ENCODE results near the gene TAS2R39. TPM values are rescaled to one million over a fixed set of nuclear protein-coding genes. Genes with fewer than 3 reads are reported as not detected.
"Not testable (repeated sequence)": the region's sequence is repeated elsewhere in the genome, so short reads cannot be mapped to it uniquely, and the experiment has no call there.

TAS2R39 gene
- total RNA-seq, result not detected in 2 replicates

DNA sequence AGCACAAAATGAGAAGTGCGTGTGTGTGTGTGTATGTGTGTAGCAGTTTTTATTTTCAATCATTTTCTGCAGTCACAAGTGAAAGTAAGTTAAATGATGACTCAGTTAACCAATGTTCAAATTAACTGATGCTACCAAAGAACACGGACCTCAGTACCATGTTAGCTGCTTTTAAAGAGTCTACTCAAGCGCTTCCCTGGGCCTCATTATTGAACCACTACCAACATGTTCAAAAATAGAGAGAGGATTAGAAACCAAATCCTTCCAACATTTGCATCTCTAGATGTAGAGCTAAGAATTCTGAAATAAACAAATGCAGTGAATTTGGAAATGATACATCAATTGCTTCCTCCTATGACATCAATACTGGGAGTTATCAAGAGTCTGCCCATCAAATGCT is at the start of gene TAS2R39:
TAS2R39 (plus strand) TSS at position 396 of the 400 bp plus-strand sequence; CDS start at position 396, 0 bp downstream.
- no peaks in the 10 kb centered on the region for H3K36me3 ChIP-seq (ENCODE audit: control insufficient read depth, insufficient read depth, low read length)
- TF ChIP-seq, protein P1, sequence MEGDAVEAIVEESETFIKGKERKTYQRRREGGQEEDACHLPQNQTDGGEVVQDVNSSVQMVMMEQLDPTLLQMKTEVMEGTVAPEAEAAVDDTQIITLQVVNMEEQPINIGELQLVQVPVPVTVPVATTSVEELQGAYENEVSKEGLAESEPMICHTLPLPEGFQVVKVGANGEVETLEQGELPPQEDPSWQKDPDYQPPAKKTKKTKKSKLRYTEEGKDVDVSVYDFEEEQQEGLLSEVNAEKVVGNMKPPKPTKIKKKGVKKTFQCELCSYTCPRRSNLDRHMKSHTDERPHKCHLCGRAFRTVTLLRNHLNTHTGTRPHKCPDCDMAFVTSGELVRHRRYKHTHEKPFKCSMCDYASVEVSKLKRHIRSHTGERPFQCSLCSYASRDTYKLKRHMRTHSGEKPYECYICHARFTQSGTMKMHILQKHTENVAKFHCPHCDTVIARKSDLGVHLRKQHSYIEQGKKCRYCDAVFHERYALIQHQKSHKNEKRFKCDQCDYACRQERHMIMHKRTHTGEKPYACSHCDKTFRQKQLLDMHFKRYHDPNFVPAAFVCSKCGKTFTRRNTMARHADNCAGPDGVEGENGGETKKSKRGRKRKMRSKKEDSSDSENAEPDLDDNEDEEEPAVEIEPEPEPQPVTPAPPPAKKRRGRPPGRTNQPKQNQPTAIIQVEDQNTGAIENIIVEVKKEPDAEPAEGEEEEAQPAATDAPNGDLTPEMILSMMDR (IDR thresholded peaks at IDR 0.05; ENCODE audit: insufficient read depth, low read length, severe bottlenecking), result no peak
- DNase-seq (ENCODE audit: low read depth) (no peak), FAIRE-seq (no peak)
- no peaks in the 10 kb centered on the region for H3K27me3 ChIP-seq (ENCODE audit: control insufficient read depth, insufficient read depth, low read length)
- no peak within 1 kb of the TSS for H3K4me3 ChIP-seq (ENCODE audit: low read depth, low read length)

DNA sequence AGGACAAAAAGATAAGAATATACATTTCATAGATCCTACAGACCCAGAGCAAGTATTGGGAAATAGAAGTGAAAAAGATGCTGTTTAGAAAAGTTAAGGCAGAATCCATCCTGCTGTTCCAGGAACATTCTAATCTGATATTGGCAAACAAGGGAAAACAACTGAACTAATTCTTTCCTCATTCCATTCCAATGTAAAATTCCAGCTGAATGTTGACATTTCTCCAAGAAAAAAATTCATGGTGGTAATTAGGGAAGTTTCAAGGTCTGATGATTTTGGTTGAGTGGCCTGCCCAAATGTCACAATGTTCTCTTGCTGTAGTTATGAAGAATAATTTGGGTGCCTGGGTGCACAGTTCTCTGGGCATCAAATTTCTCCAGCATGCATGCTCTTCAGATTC is 36.1 kb upstream of the TAS2R39 start:
- TF ChIP-seq, protein P1 (IDR thresholded peaks at IDR 0.05; ENCODE audit: insufficient read depth, low read length, severe bottlenecking), result no peak
- no peaks in the 10 kb centered on the region for H3K36me3 ChIP-seq (ENCODE audit: control insufficient read depth, insufficient read depth, low read length)
- no peak for DNase-seq (ENCODE audit: low read depth)
- no peak for FAIRE-seq
- H3K4me3 ChIP-seq (ENCODE audit: low read depth, low read length), result no peak overlapping the region
- no peaks in the 10 kb centered on the region for H3K27me3 ChIP-seq (ENCODE audit: control insufficient read depth, insufficient read depth, low read length)

GRCh38 chr7:143148050-143148449 is 35.2 kb upstream of the TAS2R39 start:
- no peaks in the 10 kb centered on the region for H3K36me3 ChIP-seq (ENCODE audit: control insufficient read depth, insufficient read depth, low read length)
- H3K27me3 ChIP-seq (ENCODE audit: control insufficient read depth, insufficient read depth, low read length), result no peaks in the 10 kb centered on the region
- TF ChIP-seq, protein P1 (IDR thresholded peaks at IDR 0.05; ENCODE audit: insufficient read depth, low read length, severe bottlenecking), result no peak
- FAIRE-seq (no peak), DNase-seq (ENCODE audit: low read depth) (no peak)
- H3K4me3 ChIP-seq (ENCODE audit: low read depth, low read length), result no peak overlapping the region

DNA sequence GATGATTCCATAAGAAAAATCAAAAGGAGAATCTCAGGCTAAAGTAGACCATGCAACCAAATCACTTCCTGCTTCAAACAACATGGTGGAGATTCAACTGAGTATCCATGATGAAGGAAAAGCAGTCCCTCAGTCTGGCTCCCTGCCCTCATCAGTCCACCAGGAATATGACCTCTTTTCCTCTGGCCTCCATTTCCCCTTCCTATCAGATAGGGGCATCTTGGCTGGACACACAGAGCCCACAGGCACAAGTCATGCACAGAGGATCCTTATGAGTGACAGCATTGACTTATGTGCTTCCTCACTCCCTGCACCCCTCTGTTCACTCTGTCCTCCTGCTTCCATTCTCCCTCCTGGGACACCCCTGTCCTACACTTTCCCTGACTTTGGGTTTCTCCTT is 34.6 kb upstream of the TAS2R39 start:
- FAIRE-seq, result no peak
- Histone ChIP-seq H3K27me3 (ENCODE audit: control insufficient read depth, insufficient read depth, low read length) (no peaks in the 10 kb centered on the region), H3K36me3 (ENCODE audit: control insufficient read depth, insufficient read depth, low read length) (no peaks in the 10 kb centered on the region), H3K4me3 (ENCODE audit: low read depth, low read length) (no peak overlapping the region)
- TF ChIP-seq, protein P1 (IDR thresholded peaks at IDR 0.05; ENCODE audit: insufficient read depth, low read length, severe bottlenecking), result no peak
- no peak for DNase-seq (ENCODE audit: low read depth)

GRCh38 chr7:143150696-143151095 is 32.5 kb upstream of the TAS2R39 start:
- not testable (repeated sequence) for DNase-seq (ENCODE audit: low read depth); H3K27me3 ChIP-seq (ENCODE audit: control insufficient read depth, insufficient read depth, low read length); FAIRE-seq; H3K4me3 ChIP-seq (ENCODE audit: low read depth, low read length); H3K36me3 ChIP-seq (ENCODE audit: control insufficient read depth, insufficient read depth, low read length)

GRCh38 chr7:143158617-143159016 is 24.6 kb upstream of the TAS2R39 start:
- FAIRE-seq; H3K27me3 ChIP-seq (ENCODE audit: control insufficient read depth, insufficient read depth, low read length); DNase-seq (ENCODE audit: low read depth); H3K4me3 ChIP-seq (ENCODE audit: low read depth, low read length); H3K36me3 ChIP-seq (ENCODE audit: control insufficient read depth, insufficient read depth, low read length): not testable (repeated sequence)

DNA sequence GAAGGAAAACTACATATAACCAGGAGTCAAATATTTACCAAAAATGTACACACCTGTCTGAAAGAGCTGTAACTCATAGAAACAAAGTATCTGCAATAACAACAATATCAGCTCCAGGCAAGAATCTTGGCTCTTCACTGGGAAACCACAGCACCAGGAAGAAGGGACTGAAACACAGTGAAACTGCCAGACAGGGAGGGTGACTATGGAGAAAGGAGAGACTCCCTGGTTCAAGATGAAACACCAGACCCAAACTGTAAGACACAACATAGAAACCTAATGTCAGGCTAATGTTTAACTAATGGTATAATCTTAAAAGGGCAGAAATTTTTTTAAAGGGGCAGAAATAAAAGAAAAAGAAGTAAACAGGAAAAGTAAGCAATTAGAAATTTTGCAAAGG is 11.5 kb upstream of the TAS2R39 start:
- TF ChIP-seq, protein P1 (IDR thresholded peaks at IDR 0.05; ENCODE audit: insufficient read depth, low read length, severe bottlenecking), result no peak
- Histone ChIP-seq H3K27me3 (ENCODE audit: control insufficient read depth, insufficient read depth, low read length) (peaks cover 2% of the 10 kb centered on the region), H3K4me3 (ENCODE audit: low read depth, low read length) (no peak overlapping the region), H3K36me3 (ENCODE audit: control insufficient read depth, insufficient read depth, low read length) (no peaks in the 10 kb centered on the region)
- FAIRE-seq, result no peak
- DNase-seq (ENCODE audit: low read depth), result peak; percentile 56
